ENCODE results near the gene CYP3A5.
"Not testable (repeated sequence)": the region's sequence is repeated elsewhere in the genome, so short reads cannot be mapped to it uniquely, and the experiment has no call there.

The CYP3A5 gene

GRCh38 chr7:99685129-99685758 is 5.4 kb upstream of the CYP3A5 start:
- no peak for DNase-seq

GRCh38 chr7:99679032-99679399 is 780 bp downstream of the CYP3A5 start:
- DNase-seq = no peak

GRCh38 chr7:99677648-99678045 is 2.1 kb downstream of the CYP3A5 start:
- no peak for DNase-seq

- no peak for DNase-seq
Observed at GRCh38 chr7:99677013-99677647, 2.7 kb downstream of the CYP3A5 start.

GRCh38 chr7:99674995-99675742 is 4.6 kb downstream of the CYP3A5 start:
- no peak for DNase-seq

- no peak for DNase-seq
Observed at GRCh38 chr7:99672573-99672972, 7.2 kb downstream of the CYP3A5 start.

GRCh38 chr7:99669782-99670181 is 10.0 kb downstream of the CYP3A5 start:
- no peak for DNase-seq

- DNase-seq = no peak
Observed at GRCh38 chr7:99668541-99668940, 11.3 kb downstream of the CYP3A5 start.

GRCh38 chr7:99667179-99667578 is 12.6 kb downstream of the CYP3A5 start:
- no peak for DNase-seq

- DNase-seq = no peak
Observed at GRCh38 chr7:99666013-99666395, 13.8 kb downstream of the CYP3A5 start.

GRCh38 chr7:99665312-99666012 is 14.3 kb downstream of the CYP3A5 start:
- DNase-seq = no peak

GRCh38 chr7:99657879-99658278 is 21.9 kb downstream of the CYP3A5 start:
- DNase-seq = not testable (repeated sequence)

GRCh38 chr7:99654626-99655025 is 25.2 kb downstream of the CYP3A5 start:
- not testable (repeated sequence) for DNase-seq

GRCh38 chr7:99653754-99654153 is 26.0 kb downstream of the CYP3A5 start:
- DNase-seq = no peak

GRCh38 chr7:99653269-99653668 is 26.5 kb downstream of the CYP3A5 start:
- not testable (repeated sequence) for DNase-seq

GRCh38 chr7:99652671-99653070 is 27.1 kb downstream of the CYP3A5 start:
- DNase-seq = no peak

GRCh38 chr7:99651290-99651689 is 28.5 kb downstream of the CYP3A5 start:
- DNase-seq = no peak

GRCh38 chr7:99648843-99649242 is 31.0 kb downstream of the CYP3A5 start:
- DNase-seq = no peak

- no peak for DNase-seq
Observed at GRCh38 chr7:99645590-99645989, 34.2 kb downstream of the CYP3A5 start.

- no peak for DNase-seq
Observed at GRCh38 chr7:99644431-99644830, 35.4 kb downstream of the CYP3A5 start.

GRCh38 chr7:99643464-99643863 is 36.3 kb downstream of the CYP3A5 start:
- no peak for DNase-seq

GRCh38 chr7:99642027-99642426 is 37.8 kb downstream of the CYP3A5 start:
- no peak for DNase-seq

- no peak for DNase-seq
Observed at GRCh38 chr7:99639267-99639666, 40.5 kb downstream of the CYP3A5 start.

- DNase-seq = no peak
Observed at GRCh38 chr7:99638731-99639130, 41.1 kb downstream of the CYP3A5 start.
